Left lung (tissue), 10 donors: ENCODE data around the gene GYPC. TPM values are rescaled to one million over a fixed set of nuclear protein-coding genes. Genes with fewer than 3 reads are reported as not detected.

Experiments used
- ATAC-seq: fragments of 200-7000 bp; cut with Tn5 transposase; one replicate; pipeline ENCODE4 v1.9.1; 2020; ENCODE audit warnings: moderate library complexity
- DNase-seq, 4 donors: peaks; one replicate each; pipeline ENCODE4 v3.0.0-alpha.2; 2013 to 2020
- H3K27ac ChIP-seq, 2 donors: fragments of 200-600 bp; sonication (generic) in 1 of 2; one replicate each; pipeline versions ENCODE4 v1.5.0 to v1.8.0; 2020 to 2021
- H3K27me3 ChIP-seq, 2 donors: fragments of 200-600 bp; sonication (generic) in 1 of 2; one replicate each; pipeline versions ENCODE4 v1.5.0 to v1.8.0; 2020 to 2021
- H3K36me3 ChIP-seq, 2 donors: fragments of 200-600 bp; sonication (generic) in 1 of 2; one replicate each; pipeline versions ENCODE4 v1.5.0 to v1.8.0; 2020 to 2021
- H3K4me1 ChIP-seq, 2 donors: fragments of 200-600 bp; one replicate each; pipeline ENCODE4 v1.8.0; 2021
- H3K4me3 ChIP-seq, 2 donors: fragments of 200-600 bp; sonication (generic) in 1 of 2; one replicate each; pipeline versions ENCODE4 v1.5.0 to v1.8.0; 2020 to 2021; ENCODE audit warnings: mild to moderate bottlenecking in 1 of 2
- H3K9me3 ChIP-seq, 2 donors: fragments of 200-600 bp; sonication (generic) in 1 of 2; one replicate each; pipeline versions ENCODE4 v1.5.0 to v1.8.0; 2020 to 2021
- CTCF ChIP-seq, 2 donors: fragments of 200-600 bp; sonication (generic) in 1 of 2; IDR thresholded peaks; one replicate each; pipeline versions ENCODE4 v1.5.0 to v1.8.0; 2021; ENCODE audit warnings: antibody characterized with exemption in 2 of 2
- intact Hi-C, 2 donors: fragments of 100-400 bp; cut with DNase I; formaldehyde crosslinking; loops; one replicate each; pipeline versions ENCODE4 v1.11.2 to v1.14.2; 2022
- polyA plus RNA-seq, 6 donors: library from polyadenylated mRNA; unstranded; fragments of 120-200 nt; gene quantifications; one replicate each; pipeline ENCODE4 v1.2.1, GENCODE V29; 2013; ENCODE audit not compliant: insufficient read length in 6 of 6
- total RNA-seq, 2 donors: library from RNA; stranded (reverse); fragmentation: NEBNext Ultra II Directional; extraction: Animal tissue kit (Norgen Biotek cat#: 25700); gene quantifications; one replicate each; pipeline ENCODE4 v1.2.1, GENCODE V29; 2021
- donor health status: DM: no; HTN: yes; CAD: no.
- donor health status: DM: no; HTN: no; CAD: no.

GYPC gene
- total and polyA plus RNA-seq, 8 donors, result 44.0 to 92.8 (median 73.9) TPM

- peaks cover 0 to 18% of the 10 kb centered on the region in 2 donors for H3K4me1 ChIP-seq
- no peak overlapping the region for H3K4me3 ChIP-seq
- TF ChIP-seq CTCF (IDR thresholded peaks at IDR 0.05), result no peak
- peaks cover 0 to 16% of the 10 kb centered on the region in 2 donors for H3K9me3 ChIP-seq
- intact Hi-C loops, result no loop called here
- DNase-seq (no peak), ATAC-seq (no peak)
- H3K27me3 ChIP-seq, result no peaks in the 10 kb centered on the region
- peaks cover 0 to 18% of the 10 kb centered on the region in 2 donors for H3K36me3 ChIP-seq
- no peak overlapping the region for H3K27ac ChIP-seq
These were observed 22.5 kb downstream of the GYPC start for GRCh38 chr2:126678269-126679065.

DNA sequence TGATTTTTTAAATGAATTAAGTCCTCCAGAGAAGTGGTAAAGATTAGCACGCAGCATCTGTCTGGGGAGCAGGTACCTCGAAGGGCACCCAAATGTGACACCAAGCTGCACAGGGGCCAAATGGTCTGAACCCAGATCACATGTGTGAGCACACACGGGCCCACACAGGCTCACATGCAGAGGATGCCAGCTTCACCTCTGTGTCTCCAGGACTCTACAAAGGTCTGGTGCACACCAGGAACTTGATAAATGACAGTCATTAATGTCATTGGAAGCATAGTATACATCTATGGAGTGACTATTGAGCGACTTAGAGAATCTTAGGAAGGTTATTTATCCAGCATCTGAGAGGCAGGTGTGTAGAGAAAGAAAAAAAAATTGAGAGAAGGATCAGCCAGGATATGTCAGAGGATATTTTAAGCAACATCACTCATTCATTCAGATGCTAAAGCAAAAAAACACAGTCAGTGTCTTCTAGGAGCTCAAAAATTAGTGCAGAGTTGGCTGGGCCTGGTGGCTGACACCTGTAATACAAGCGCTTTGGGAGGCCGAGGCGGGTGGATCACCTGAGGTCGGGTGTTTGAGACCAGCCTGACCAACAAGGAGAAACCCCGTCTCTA lies 23.2 kb downstream of the GYPC start:
- H3K27ac ChIP-seq, result no peak overlapping the region
- ATAC-seq, result no peak
- intact Hi-C loops, result no loop called here

DNA sequence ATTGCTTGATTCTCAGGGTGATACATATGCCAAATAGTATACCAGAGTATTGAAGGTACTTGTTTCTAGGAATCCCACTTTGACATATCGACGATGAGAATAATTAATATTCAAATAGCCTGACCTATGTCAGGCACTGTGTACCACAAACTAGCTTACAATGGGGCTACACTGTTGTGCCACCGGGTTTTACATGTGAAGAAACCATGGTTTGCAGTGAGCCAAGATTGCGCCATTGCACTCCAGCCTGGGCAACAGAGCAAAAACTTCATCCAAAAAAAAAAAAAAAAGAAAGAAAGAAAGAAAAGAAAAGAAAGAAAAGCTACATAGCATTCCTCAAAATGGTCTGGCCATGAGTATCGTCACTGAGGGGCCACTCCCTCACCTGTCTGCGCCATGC lies 25.5 kb downstream of the GYPC start:
- intact Hi-C loops, result no loop called here
- Histone ChIP-seq H3K27me3 (no peaks in the 10 kb centered on the region), H3K9me3 (no peaks in the 10 kb centered on the region), H3K27ac (peak overlapping the region in 1 of 2 donors; percentile 1), H3K4me3 (no peak overlapping the region), H3K4me1 (peaks cover 0 to 15% of the 10 kb centered on the region in 2 donors), H3K36me3 (peaks cover 0 to 35% of the 10 kb centered on the region in 2 donors)
- DNase-seq (no peak), ATAC-seq (no peak)
- TF ChIP-seq CTCF (IDR thresholded peaks at IDR 0.05), result no peak

More for the DNA sequence above, 23.2 kb downstream of the GYPC start:
- H3K4me1 ChIP-seq, result peaks cover 0 to 18% of the 10 kb centered on the region in 2 donors
- no peak for DNase-seq
- peaks cover 0 to 16% of the 10 kb centered on the region in 2 donors for H3K9me3 ChIP-seq
- H3K27me3 ChIP-seq, result no peaks in the 10 kb centered on the region
- no peak for TF ChIP-seq CTCF (IDR thresholded peaks at IDR 0.05)
- H3K36me3 ChIP-seq, result peaks cover 0 to 24% of the 10 kb centered on the region in 2 donors
- H3K4me3 ChIP-seq, result no peak overlapping the region

- no peaks in the 10 kb centered on the region for H3K27me3 ChIP-seq
- ATAC-seq (no peak), DNase-seq (no peak)
- peaks cover 0 to 10% of the 10 kb centered on the region in 2 donors for H3K4me1 ChIP-seq
- H3K36me3 ChIP-seq, result peaks cover 0 to 37% of the 10 kb centered on the region in 2 donors
- no peak overlapping the region for H3K27ac ChIP-seq
- no peak overlapping the region for H3K4me3 ChIP-seq
- TF ChIP-seq CTCF (IDR thresholded peaks at IDR 0.05), result no peak
- intact Hi-C loops, result no loop called here
- no peaks in the 10 kb centered on the region for H3K9me3 ChIP-seq
These were observed 29.7 kb downstream of the GYPC start for GRCh38 chr2:126685629-126686028.

- H3K4me3 ChIP-seq, result no peak overlapping the region
- no peak for ATAC-seq
- peaks cover 0 to 37% of the 10 kb centered on the region in 2 donors for H3K36me3 ChIP-seq
- peaks cover 0 to 10% of the 10 kb centered on the region in 2 donors for H3K4me1 ChIP-seq
- intact Hi-C loops, result no loop called here
- H3K27me3 ChIP-seq, result no peaks in the 10 kb centered on the region
- H3K27ac ChIP-seq, result no peak overlapping the region
- no peak for DNase-seq
- TF ChIP-seq CTCF (IDR thresholded peaks at IDR 0.05), result no peak
- no peaks in the 10 kb centered on the region for H3K9me3 ChIP-seq
These were observed 30.3 kb downstream of the GYPC start for GRCh38 chr2:126686286-126686685.
